Psoas muscle (tissue), 8 donors: ENCODE results near the gene MEIOSIN. TPM values are rescaled to one million over a fixed set of nuclear protein-coding genes. Genes with fewer than 3 reads are reported as not detected.
A peak's percentile ranks its signal among the peaks of the same experiment; 100 is the strongest.

Experiments used
- ATAC-seq, 4 donors: fragments of 200-7000 bp; cut with Tn5 transposase; one replicate each; pipeline ENCODE4 v1.9.1; 2020; ENCODE audit warnings: moderate library complexity in 3 of 4, mild to moderate bottlenecking in 2 of 4
- DNase-seq, 2 donors: peaks; one replicate each; pipeline ENCODE4 v3.0.0-alpha.2; 2020
- H3K27ac ChIP-seq: fragments of 200-600 bp; one replicate; pipeline ENCODE4 v1.8.0; 2022
- H3K27me3 ChIP-seq, 3 donors: fragments of 200-600 bp in 1 of 3; one replicate each; pipeline versions ENCODE4 v1.6.1 to v1.8.0; 2013 to 2022; ENCODE audit warnings: low read length in 2 of 3, mild to moderate bottlenecking in 2 of 3, moderate library complexity in 1 of 3; ENCODE audit not compliant: insufficient read depth in 3 of 3
- H3K36me3 ChIP-seq, 2 donors: fragments of 200-600 bp in 1 of 2; one replicate each; pipeline versions ENCODE4 v1.6.1 to v1.8.0; 2013 to 2022; ENCODE audit warnings: low read depth in 1 of 2, mild to moderate bottlenecking in 1 of 2, moderate library complexity in 1 of 2; ENCODE audit not compliant: insufficient read depth in 1 of 2
- H3K4me1 ChIP-seq: fragments of 200-600 bp; one replicate; pipeline ENCODE4 v1.8.0; 2022
- H3K4me3 ChIP-seq: fragments of 200-600 bp; one replicate; pipeline ENCODE4 v1.8.0; 2022; ENCODE audit warnings: mild to moderate bottlenecking
- H3K9me3 ChIP-seq: fragments of 200-600 bp; one replicate; pipeline ENCODE4 v1.8.0; 2022
- CTCF ChIP-seq: fragments of 200-600 bp; IDR thresholded peaks from one replicate; pipeline ENCODE4 v1.8.0; 2022; ENCODE audit warnings: antibody characterized with exemption
- WGBS, 3 donors: extraction: QIAGEN DNeasy Blood & Tissue Kit; methylation state at CpG; one replicate each; pipeline versions ENCODE4 v1.1.6 to v1.1.7; 2013; 5-methylcytosine and 5-hydroxymethylcytosine counted together
- intact Hi-C, 2 donors: fragments of 100-400 bp; cut with DNase I; formaldehyde crosslinking; loops; one replicate each; pipeline versions ENCODE4 v1.11.0 to v1.14.2; 2022
- polyA plus RNA-seq, 3 donors: library from polyadenylated mRNA; stranded (reverse); fragments of 200-250 nt; gene quantifications; one replicate each; pipeline ENCODE4 v1.2.3, GENCODE V29; 2013
- total RNA-seq, 4 donors: library from RNA; stranded (reverse); fragmentation: NEBNext Ultra II Directional in 2 of 4; extraction: Animal tissue kit (Norgen Biotek cat#: 25700) in 2 of 4; gene quantifications; one replicate each; pipeline versions ENCODE4 v1.2.1 to v1.2.4, GENCODE V29; 2021 to 2023
- donor health status: healthy with polysubstance abuse.
- donor health status: DM: no; HTN: no; CAD: no; lungs with moderate emphysema.
- donor health status: Bipolar disorder and iron deficiency.
- donor health status: healthy.
- donor health status: DM: yes; HTN: yes; CAD: no.
- donor health status: DM: no; HTN: no; CAD: no.
- donor health status: DM: no; HTN: no; CAD: no.
- donor health status: DM: yes; HTN: yes; CAD: no.

The MEIOSIN gene
- total and polyA plus RNA-seq, 7 donors, result 0.01 TPM; not detected in 6

GRCh38 chr19:45780146-45780447 is 46.9 kb downstream of the MEIOSIN start:
- DNase-seq (no peak), ATAC-seq (no peak)
- intact Hi-C loops, result loop anchor here in 1 of 2 donors (10.0 kb wide), 1 partner anchor 1035 kb away; the partner anchor contains the start of gene BCL3
- no peaks in the 10 kb centered on the region for H3K9me3 ChIP-seq
- H3K27me3 ChIP-seq, result no peaks in the 10 kb centered on the region
- WGBS, 3 donors, result 57 to 70% (median 64%) methylated on average over 4 of the region's 4 CpGs
- peak overlapping the region; percentile 98 for H3K27ac ChIP-seq
- peaks cover 34% of the 10 kb centered on the region for H3K4me1 ChIP-seq
- TF ChIP-seq CTCF, result no peak
- H3K36me3 ChIP-seq, result peaks cover 4 to 41% of the 10 kb centered on the region in 2 donors
- H3K4me3 ChIP-seq, result peak overlapping the region; percentile 87

GRCh38 chr19:45780448-45781213 is 47.4 kb downstream of the MEIOSIN start:
- 18 to 26% (median 23%) methylated on average over 9 to 13 of the region's 13 CpGs for WGBS, 3 donors
- H3K27ac ChIP-seq, result peak overlapping the region; percentile 98
- no peak for TF ChIP-seq CTCF
- peak overlapping the region; percentile 87 for H3K4me3 ChIP-seq
- peaks cover 4 to 39% of the 10 kb centered on the region in 2 donors for H3K36me3 ChIP-seq
- H3K9me3 ChIP-seq, result no peaks in the 10 kb centered on the region
- DNase-seq (no peak), ATAC-seq (no peak)
- no peaks in the 10 kb centered on the region for H3K27me3 ChIP-seq
- peaks cover 40% of the 10 kb centered on the region for H3K4me1 ChIP-seq
- intact Hi-C loops, result loop anchor here in 1 of 2 donors (10.0 kb wide), 1 partner anchor 1036 kb away; the partner anchor contains the start of gene BCL3

GRCh38 chr19:45781214-45782161 is 48.2 kb downstream of the MEIOSIN start:
- peak overlapping the region; percentile 87 for H3K4me3 ChIP-seq
- DNase-seq (peak; percentile 86 to 94), ATAC-seq (peak; percentile 75 to 82 (median 79))
- H3K4me1 ChIP-seq, result peaks cover 48% of the 10 kb centered on the region
- WGBS, 3 donors, result 20 to 21% (median 20%) methylated on average over 12 to 17 of the region's 17 CpGs
- no peaks in the 10 kb centered on the region for H3K9me3 ChIP-seq
- TF ChIP-seq CTCF, result no peak
- intact Hi-C loops, result loop anchor here in 1 of 2 donors (10.0 kb wide), 1 partner anchor 1037 kb away; the partner anchor contains the start of gene BCL3
- no peaks in the 10 kb centered on the region for H3K27me3 ChIP-seq
- H3K36me3 ChIP-seq, result peaks cover 4 to 40% of the 10 kb centered on the region in 2 donors
- peak overlapping the region; percentile 98 for H3K27ac ChIP-seq

GRCh38 chr19:45782162-45782691 is 49.0 kb downstream of the MEIOSIN start, which contains the start of gene DMPK:
TSS of gene DMPK (minus strand) at chr19:45782490. CDS start at chr19:45782352, 138 bp downstream.
- Histone ChIP-seq H3K27me3 (no peaks in the 10 kb centered on the region), H3K36me3 (peaks cover 4 to 38% of the 10 kb centered on the region in 2 donors), H3K4me1 (peaks cover 49% of the 10 kb centered on the region), H3K4me3 (peak within 1 kb of the TSS; percentile 87), H3K27ac (peak within 1 kb of the TSS; percentile 98), H3K9me3 (no peaks in the 10 kb centered on the region)
- ATAC-seq, result peak; percentile 57 to 65 (median 60)
- 11 to 18% (median 13%) methylated on average over 12 to 18 of the region's 18 CpGs for WGBS, 3 donors
- peak; percentile 74 to 78 for DNase-seq
- intact Hi-C loops, result loop anchor here in 1 of 2 donors (10.0 kb wide), 1 partner anchor 1037 kb away; the partner anchor contains the start of gene BCL3
- TF ChIP-seq CTCF, result no peak
